Right renal cortex interstitium (tissue), 3 donors: Measurements from ENCODE around the gene ZBTB16. TPM values are rescaled to one million over a fixed set of nuclear protein-coding genes. Genes with fewer than 3 reads are reported as not detected.

Experiments used
- DNase-seq, 3 donors: peaks; one replicate each; pipeline ENCODE4 v3.0.0-alpha.2; 2013; ENCODE audit warnings: low read depth in 3 of 3, low spot score in 2 of 3
- polyA plus RNA-seq, 3 donors: library from polyadenylated mRNA; unstranded; fragments of 120-200 nt; gene quantifications; one replicate each; pipeline ENCODE4 v1.2.1, GENCODE V29; 2013; ENCODE audit not compliant: insufficient read length in 3 of 3

ZBTB16 gene
- polyA plus RNA-seq, 3 donors, result 1.1 to 1.8 (median 1.4) TPM

DNA sequence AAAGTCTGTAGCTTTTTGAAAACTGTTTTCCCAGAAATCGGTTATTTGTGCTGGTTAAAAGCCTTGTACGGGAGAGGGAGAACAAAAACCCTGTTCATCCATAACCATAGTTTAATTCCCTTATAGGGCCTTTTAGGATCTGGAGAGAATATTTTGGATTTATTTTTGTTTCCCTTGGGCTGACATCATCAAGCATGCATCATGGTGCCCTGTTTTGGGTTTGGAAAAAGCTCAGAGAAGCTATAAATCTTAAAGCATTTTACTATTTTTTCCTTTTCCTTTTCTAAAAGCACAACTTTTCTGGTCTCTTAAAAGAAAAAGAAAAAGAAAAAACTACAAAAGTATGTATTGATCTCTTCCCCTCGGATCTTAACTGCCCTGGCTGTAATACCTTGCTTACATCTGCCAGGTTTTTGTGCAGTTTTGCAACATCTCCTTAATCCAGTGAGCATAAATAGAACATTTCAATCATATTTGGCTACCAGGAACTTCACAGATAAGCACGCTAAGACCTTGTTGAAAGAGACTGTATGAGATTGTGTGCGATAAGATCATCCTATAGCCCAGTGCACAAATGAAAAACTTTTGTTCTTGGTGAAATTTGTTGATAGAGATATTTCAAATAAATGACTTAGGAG, 88.0 kb downstream of the ZBTB16 start:
- DNase-seq, result no peak

DNA sequence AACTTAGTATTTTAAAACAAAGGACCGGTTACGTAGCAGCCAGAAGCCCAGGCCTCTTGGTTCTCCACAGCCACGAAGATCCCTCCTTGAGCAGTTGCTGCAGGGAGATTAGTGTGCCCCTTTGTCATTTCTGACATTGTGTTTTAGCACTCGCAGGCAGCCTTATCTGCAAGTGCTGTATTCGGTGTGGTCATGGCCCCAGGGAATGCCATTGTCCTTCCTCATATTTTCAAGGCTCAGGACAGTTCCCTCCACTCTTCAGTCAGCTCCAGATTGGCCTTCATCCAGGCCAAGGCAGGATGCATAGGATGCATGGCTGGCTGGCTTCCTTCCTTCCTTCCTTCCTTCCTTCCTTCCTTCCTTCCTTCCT, 88.5 kb downstream of the ZBTB16 start:
- no peak for DNase-seq

DNA sequence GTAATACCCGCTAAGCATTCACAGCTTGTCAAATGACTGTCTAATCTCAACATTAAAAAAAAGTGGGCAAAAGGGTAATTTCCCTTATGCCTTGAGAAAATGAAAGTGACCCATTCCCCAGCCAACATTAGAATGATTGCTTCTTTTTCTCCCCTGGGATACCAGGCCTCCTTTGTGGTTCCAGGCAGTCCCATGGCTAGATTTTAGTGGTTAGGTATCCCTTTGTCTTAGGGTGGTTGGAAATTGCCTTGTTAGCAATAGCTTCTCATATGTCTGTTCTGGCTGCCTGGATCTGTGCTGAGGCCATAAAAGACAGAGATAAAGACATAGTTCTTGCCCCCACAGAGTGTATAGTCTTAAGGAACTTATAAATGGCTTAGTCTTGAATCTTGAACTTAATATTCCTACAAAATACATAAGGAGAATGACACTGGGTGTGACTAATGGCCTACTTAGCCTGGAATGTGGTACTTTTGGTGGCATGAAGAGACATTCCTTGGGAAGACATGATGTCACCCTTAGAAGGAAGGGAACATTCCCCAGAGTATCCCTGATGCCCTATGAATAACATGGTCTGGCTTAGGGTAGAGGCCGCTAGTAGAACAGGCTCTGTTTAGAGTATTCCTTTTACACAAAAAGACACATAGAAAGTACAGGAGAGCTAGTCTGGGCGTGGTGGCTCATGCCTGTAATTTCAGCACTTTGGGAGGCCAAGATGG, 90.3 kb downstream of the ZBTB16 start:
- no peak for DNase-seq

DNA sequence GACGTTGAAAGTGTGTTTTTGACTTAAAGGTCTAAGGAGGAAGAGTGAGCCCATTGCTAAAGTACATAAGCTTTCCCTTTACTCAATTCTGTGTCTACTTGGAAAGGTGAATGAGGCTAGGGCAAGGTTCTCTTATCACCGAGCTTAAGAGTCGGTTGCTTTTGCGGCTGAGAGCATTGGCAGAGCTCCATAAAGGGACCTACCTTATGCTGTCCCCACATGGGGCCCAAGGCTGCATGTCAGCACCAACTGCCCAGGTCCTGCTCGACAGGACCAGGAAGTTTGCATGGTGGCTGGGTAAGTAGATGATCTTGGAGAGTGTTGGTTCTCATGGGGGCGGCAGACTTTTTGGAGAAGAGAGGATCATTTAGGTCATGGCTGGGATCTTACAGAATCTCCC, 91.2 kb downstream of the ZBTB16 start:
- DNase-seq, result no peak

DNA sequence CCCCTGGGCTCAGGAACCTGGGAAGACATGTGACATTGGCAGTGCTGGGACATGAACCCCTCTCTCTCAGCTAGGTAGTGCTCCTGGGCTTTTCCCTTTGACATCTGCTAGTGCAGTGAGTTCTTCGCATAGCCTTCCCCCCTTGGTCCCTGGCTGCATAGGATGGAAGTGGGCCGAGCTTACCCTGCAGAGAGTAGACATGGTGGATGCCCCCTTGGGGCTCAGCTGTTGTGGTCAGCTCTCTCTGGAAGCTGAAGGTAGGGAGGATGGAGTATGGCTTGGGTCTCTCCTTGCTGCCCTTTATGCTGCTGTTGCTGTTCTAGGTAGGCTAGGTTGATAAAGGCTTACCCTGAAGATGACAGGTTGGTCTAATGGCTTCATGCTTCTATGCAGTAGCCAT, 92.1 kb downstream of the ZBTB16 start:
- no peak for DNase-seq

DNA sequence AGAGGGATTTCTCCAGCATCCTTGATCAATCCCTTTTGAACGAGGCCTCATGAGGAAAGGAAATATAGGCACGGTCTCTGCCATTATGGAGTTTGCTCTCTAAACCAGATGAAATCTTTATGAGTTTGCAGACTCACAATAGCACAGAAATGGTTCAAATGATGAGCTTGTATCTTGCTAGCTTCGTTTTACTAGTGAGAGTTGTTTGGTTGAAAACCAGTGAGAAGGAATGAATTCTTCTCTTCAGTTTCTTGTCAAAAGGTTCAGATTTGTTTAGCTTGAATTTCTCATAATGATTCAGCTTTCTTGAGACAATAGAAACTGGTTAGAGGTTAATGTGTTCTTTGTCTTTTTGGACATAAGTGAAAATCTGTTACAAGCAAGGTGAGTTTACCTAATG, 92.7 kb downstream of the ZBTB16 start:
- no peak for DNase-seq

DNA sequence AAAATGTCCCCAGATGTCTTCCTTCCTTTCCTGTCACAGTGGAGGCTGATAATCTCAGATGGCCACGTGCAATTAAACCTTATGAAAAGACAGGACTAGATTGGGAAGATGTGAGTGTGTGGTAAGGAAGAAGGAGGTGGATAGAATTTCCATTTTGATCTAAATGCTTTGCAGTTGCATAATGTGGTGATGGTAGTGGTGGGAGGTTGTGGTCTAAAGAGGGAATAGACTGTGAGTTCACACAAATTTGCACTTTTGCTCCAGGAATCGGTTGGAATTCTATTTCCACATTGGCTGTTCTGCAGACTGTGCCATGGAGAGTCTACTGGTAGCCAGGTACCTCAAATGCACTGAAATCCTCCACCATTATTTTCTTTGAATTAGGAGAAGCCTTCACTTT, 93.3 kb downstream of the ZBTB16 start:
- no peak for DNase-seq

DNA sequence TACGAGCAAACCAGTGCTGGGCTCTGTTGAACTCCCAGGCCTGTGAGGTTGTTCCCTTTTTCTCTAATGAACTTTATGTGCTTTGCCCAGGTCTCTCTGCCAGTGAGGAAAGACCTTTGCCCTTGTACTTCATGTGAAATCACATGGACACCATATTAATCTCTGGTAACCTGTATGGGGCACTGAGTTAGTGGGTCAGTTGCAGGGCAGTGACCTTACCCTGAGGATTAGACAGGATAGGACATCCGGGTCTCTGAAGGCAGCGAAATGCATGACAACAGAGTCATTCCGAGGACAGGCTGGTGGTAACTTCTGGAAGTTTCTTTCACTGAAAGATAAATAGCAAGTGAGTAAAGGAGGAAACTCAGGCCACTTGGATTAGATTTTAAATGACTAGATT, 93.7 kb downstream of the ZBTB16 start:
- no peak for DNase-seq

DNA sequence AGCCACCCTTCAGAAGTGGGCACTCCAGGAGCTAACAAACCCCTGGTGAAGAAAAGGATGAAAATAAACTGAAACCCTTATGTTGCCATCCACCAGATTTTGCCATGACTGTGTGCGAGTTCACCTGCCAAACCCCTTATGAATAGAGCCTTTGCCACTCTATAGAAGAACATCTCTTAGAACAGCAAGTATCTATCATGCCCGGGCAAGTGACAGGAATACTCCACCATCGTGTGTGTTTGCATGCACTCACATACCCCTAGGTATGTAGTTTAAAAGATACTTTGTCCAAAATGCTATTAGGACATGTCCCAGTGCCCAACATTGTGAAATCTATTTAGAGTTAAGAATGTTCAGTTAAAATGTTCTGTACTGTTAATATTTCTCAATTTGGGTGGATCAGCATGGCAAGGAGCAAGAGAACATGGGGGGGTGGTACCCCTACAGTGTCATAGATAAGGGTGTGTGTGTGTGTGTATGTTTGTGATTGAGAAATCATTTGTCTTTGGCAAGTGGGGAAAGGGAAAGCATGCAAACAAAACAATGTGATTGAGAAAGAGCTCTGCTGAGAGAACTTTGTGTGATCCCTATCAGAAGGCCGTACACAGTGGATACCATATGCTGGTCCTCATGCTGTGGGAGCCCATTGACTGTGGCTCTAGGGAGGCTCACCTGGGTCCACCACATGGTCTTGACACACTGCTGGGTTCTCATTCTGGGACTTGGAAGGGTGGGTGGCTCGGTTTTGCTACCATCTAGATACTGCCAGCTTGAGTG, 94.9 kb downstream of the ZBTB16 start:
- DNase-seq, result no peak

DNA sequence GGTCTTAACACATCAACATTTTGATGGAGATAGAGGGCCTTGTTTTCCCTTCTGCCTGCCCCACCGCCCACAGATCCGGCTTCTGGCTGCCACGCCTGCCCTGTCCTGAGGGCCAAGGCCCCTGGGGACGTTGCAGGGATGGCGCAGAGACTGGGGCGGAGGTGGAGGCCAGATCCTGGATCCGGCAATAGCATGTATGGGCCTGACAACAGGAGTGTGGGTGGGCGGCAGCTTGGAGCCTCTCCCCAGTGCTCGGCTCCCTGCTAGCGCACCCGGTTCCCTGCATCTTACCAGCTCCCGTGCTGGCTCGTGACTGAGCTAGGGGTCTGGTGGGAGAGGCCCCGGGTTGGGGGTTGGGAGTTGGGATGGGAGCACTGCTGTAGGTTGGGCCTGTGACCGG, 95.6 kb downstream of the ZBTB16 start:
- no peak for DNase-seq

DNA sequence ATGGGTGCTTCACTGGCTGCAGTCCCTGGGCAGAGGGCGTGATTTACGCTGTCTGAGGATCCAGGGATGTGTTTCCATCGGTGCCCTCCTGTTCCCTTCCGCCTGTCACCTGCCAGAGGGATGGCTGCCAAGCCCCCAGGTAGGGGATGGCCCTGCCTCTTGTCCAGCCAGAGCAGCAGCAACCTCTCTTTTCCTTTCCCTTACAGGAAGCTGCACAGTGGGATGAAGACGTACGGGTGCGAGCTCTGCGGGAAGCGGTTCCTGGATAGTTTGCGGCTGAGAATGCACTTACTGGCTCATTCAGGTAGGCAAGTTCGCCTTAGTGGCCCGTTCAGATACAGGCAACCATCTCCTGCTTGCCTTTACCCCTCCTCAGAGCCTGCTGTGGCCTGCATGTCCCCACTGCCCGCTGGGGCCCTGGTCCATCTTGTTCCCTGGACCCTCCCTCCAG, 96.6 kb downstream of the ZBTB16 start:
- no peak for DNase-seq

DNA sequence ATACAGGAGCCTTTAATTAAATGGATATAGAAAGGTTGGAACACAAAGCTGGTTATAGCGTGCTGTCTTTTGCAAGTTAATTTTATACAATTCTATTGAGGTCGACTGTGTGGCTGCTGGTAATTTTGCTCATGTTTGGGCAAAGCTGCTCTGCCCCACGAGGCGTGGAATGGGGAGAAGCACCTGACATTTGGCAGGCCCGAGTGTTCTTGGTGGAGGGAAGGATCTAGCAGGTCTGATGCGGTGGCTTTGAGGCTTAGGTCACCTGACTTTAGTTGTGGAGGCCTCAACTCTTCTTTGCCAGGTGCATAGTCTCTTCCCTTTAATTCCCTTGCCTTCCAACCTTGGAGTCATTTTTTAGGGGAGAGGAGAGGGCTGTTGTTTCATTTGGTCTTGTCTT, 97.3 kb downstream of the ZBTB16 start:
- DNase-seq, result no peak

DNA sequence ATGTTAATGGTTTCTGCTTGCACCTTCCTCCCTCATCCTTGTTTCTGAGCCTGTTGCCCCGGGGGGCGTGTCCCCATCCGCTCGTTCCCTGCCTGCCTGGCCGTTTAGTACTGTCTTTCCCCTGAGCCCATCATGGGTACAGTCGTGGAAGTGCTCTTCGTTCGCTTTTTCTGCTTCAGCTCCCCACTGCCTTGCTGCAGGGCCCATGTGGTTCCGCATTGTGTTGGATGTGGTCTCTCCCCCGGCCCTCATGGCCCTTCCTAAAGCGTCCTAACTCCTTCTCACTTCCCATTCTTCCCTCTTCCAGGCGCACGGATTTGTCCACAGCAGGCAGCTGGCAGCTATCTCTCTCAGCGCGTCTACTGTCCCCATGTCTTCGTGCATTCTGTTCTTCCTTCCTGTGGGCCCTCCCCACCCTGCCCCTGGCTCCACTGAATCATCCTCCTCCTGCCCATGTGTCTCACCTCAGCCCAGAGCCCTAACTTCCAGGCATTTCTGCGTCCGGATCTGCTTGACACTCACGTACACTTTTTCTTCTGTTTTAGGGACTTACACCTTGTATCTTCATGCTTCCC, 98.1 kb downstream of the ZBTB16 start:
- DNase-seq, result no peak

DNA sequence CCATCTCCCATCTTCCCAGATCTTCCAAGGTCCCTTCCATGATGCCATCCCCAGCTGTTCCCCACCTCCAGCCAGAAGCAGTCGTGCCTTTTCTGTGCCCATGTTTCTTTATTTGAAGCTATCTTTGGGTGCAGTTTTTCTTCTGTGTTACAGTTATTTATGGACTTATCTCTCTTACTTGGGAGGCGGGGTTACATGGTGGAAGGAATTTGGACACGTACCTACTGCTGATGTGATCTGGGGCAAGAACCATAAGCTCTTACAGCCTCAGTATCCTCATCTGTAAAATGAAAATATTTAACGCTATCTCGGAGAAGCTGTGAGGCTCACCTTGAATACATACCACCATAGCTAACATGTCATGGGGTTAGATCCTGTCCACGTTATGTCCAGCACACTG, 98.9 kb downstream of the ZBTB16 start:
- no peak for DNase-seq

DNA sequence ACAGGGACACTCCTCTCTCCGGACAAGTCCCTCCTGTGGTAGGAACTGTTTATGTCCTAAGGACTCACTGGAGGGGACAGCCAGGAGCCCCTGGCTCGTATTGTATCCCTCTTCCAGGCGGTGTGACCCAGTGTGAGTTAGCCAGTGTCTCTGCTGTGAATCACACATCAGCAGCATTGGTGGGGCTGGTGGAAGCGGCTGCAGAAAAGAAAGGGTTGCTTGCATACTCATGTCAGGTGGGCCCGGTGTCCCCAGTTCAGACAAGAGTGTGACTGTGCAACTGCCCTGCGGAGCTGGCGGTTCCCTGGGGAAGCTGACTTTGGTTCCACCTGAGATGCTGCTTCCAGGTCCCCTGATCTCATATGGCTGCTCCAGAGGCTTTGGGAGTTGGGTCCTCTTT, 99.4 kb downstream of the ZBTB16 start:
- DNase-seq, result no peak

DNA sequence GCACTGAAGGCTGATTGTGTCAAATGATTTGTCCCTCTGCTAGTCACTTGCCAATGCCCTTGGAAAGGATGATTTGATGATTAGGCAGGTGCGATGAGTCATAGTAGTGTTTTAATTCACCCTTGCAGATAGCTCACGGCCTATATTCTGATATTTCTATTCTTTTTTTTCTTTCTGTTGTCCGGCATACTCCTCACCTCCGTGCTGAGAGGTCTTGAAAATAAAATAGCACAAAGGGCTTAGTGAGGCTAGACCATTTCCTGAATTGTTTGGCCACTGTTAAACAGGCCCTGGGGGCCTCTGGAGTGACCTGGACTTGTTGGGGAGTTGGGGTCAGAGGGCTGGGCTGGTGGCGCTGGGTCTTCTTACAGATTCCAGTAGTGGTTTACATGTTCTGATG, 99.8 kb downstream of the ZBTB16 start:
- no peak for DNase-seq

DNA sequence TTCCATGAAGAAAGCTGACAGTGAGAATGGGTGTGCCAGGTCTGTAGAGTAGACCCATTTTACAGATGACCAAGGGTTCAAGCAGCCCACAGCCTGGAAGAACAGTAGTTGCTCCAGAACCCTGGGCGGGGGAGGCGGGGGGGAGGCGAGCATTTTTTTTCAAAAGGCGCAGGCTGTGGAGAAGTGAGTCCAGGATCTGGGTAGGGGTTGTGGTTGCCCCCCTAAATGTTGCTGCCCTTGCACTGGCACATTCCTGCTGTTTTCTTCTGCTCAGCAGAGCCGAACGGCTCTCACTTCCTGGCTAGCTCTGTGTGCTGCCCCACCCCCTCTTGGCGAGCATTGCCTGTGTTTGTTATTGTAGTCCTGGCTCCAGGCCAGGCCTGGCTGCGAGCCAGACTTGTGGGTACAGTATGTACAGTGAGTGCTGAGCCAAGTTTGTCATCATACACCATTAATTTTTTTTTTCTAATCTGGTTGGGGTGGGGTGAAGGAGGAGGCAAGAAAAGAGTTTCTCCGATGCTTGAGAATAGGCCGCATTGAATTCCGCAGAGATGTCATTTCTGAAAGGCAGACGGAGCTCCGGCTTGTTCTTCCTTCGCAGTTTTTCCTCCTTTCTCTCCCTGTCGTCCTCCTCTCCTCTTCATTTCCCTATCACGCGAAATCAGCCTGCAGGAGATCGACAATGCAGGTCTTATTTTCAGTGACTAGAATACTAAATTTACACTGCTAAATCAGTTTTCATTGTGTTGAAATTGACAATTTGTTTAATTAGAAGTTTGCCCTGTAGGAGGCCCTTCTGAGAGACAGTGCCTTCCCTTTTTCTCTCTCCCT, 100.5 kb downstream of the ZBTB16 start:
- peak; percentile 95 to 98 (median 96) for DNase-seq

DNA sequence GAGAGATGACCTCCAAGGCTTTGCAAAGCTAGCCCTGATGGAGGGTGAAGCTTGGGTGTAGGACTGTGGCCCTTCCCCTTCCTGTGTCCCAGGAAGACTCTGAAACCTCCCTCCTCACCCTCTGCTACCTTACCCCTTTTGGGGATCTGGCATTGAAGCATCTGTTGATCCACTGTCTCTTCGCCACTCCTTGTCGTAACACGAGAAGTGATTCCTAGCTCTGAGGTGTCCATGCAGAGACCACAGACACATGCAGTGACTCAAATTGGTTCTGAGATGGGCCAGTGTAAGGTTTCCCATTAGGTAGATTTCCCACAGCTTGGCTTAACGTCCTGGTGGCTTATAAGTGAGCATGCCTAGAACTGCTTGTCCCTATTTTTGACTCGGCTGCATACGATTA, 101.4 kb downstream of the ZBTB16 start:
- DNase-seq, result no peak

DNA sequence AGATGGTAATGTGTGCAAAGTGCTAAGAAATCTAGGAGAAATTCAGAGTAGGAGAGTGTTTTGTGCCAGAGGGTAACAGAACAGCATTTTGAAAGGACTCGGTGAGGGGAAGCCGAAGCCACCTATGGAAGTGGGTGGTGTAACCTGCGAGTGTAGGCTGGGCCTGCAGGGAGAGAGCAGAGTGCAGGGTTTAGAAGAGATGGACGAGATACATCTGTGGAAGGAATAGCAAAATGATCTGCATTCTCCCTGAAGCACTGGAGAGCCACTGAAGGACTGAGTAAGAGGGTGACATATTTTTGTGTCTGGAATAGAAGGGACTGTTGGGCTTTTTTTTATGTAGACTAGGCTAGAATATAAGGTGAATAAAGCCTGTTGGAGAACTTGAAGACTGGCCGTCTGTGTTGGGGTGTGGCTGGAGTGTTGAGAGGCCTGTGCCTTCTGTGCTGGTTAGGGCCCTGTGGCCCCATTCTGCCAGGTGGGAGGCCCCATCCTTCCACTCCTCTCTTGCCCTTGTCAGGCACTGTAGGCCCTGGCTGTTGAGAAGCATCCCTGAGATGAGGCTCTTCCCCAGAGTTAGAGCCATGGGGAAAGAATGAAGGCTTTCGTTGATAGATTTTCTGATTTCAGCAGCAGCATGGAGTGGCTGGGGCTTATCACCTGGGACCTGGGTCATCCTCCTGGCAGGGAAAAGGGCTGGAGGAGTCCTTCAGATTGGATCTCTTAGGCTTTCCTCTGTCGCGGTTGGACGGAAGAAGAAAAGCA, 102.2 kb downstream of the ZBTB16 start:
- no peak for DNase-seq

DNA sequence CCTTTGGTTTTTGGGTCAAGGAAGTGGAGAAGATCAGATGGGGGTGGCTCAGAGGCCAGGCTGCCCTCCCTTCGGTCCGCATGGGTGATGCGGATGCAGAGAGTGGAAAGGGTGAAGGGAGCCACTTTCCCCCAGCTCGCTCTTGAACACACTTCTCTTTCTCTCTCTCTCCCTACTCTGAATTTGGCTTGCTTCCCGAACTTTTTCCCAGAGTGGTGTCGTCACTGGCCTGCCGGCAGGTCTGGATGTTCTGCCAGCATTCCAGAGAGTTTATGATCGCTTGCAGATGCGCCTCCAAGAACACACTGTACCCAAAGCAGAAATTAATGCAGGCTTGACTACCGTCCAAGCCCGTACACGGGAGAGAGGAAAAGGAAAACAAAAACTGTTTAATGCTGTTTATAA, 103.2 kb downstream of the ZBTB16 start:
- peak; percentile 90 to 93 (median 91) for DNase-seq
